Endothelial cell of umbilical vein (primary cell): ENCODE data around the gene FTO. TPM values are rescaled to one million over a fixed set of nuclear protein-coding genes. Genes with fewer than 3 reads are reported as not detected.
A peak's percentile ranks its signal among the peaks of the same experiment; 100 is the strongest.

ENCODE experiments used
- BruUV-seq: library from RNA; stranded (reverse); fragments of 400-500 nt; replicated peaks from 2 replicates; lab custom pipeline; 2021; lab: Mats Ljungman, UMichigan
- CTCF ChIA-PET: fragments of 300-600, 350-600 bp; sonication (Branson Sonifier 250); formaldehyde crosslinking; loops from one replicate; lab custom pipeline; 2021; ENCODE audit warnings: antibody characterized with exemption, inconsistent platforms; lab: Charles Lee
- POLR2A ChIA-PET: fragments of 300-600, 350-600 bp; sonication (Branson Sonifier 250); formaldehyde crosslinking; loops from one replicate; lab custom pipeline; 2021; ENCODE audit warnings: antibody characterized with exemption, inconsistent platforms; lab: Charles Lee
- DNase-seq: peaks from one replicate; pipeline ENCODE4 v3.0.0-alpha.2; 2011; ENCODE audit warnings: low read depth, low spot score
- FAIRE-seq: peaks from 2 replicates; lab custom pipeline; 2011; peaks lifted over from hg19 to GRCh38; lab: Jason Lieb, UNC
- H2AFZ ChIP-seq: 2 replicates; pipeline ENCODE4 v1.6.0; 2012; ENCODE audit warnings: low read depth, low read length, control low read depth, inconsistent platforms
- H3K27ac ChIP-seq: 2 replicates; pipeline ENCODE4 v1.5.1; 2011; ENCODE audit warnings: low read depth, mild to moderate bottlenecking, control low read depth, low read length, moderate library complexity; ENCODE audit not compliant: insufficient read depth
- H3K27me3 ChIP-seq, 2 experiments: 2 replicates each; pipeline versions ENCODE4 v1.6.0 to v1.6.1; 2011; ENCODE audit warnings: low read length in 2 of 2, mixed read lengths in 1 of 2; ENCODE audit not compliant: control insufficient read depth in 2 of 2, insufficient read depth in 2 of 2
- H3K36me3 ChIP-seq, 2 experiments: 2 replicates in 1 of 2; 3 replicates in 1 of 2; pipeline ENCODE4 v1.5.1; 2011; ENCODE audit warnings: low read length in 2 of 2, mild to moderate bottlenecking in 1 of 2, moderate library complexity in 1 of 2; ENCODE audit not compliant: control insufficient read depth in 2 of 2, insufficient read depth in 2 of 2; ENCODE audit errors: extremely low read depth in 1 of 2
- H3K4me1 ChIP-seq: 3 replicates; pipeline ENCODE4 v1.5.1; 2011; ENCODE audit warnings: mild to moderate bottlenecking, low read length; ENCODE audit not compliant: control insufficient read depth, insufficient read depth; ENCODE audit errors: extremely low read depth
- H3K4me2 ChIP-seq: 2 replicates; pipeline ENCODE4 v1.6.1; 2011; ENCODE audit warnings: low read length, control low read depth, mixed read lengths; ENCODE audit not compliant: insufficient read depth
- H3K4me3 ChIP-seq, 3 experiments: fragments of 200-600 bp in 1 of 3; sonication (generic), shearing (Covaris generic) in 1 of 3; replicated peaks in 1 of 3; 2 replicates each; pipeline ENCODE4 v1.5.1; 2011 to 2016; ENCODE audit warnings: control low read depth in 3 of 3, low read length in 3 of 3, mild to moderate bottlenecking in 2 of 3, inconsistent platforms in 1 of 3, low read depth in 1 of 3, moderate library complexity in 1 of 3; ENCODE audit not compliant: insufficient read depth in 1 of 3
- H3K79me2 ChIP-seq: 2 replicates; pipeline ENCODE4 v1.6.0; 2012; ENCODE audit warnings: low read length, inconsistent platforms; ENCODE audit not compliant: control insufficient read depth, insufficient read depth
- H3K9ac ChIP-seq: replicated peaks from 2 replicates; pipeline ENCODE3; 2011; ENCODE audit warnings: low read length, control low read depth; ENCODE audit not compliant: insufficient read depth; ENCODE audit errors: extremely low read depth
- H3K9me1 ChIP-seq: replicated peaks from 3 replicates; pipeline ENCODE4 v1.6.0; 2011; ENCODE audit warnings: mild to moderate bottlenecking, low read length; ENCODE audit not compliant: control insufficient read depth, insufficient read depth; ENCODE audit errors: extremely low read depth
- H3K9me3 ChIP-seq: replicated peaks from 2 replicates; pipeline ENCODE4 v1.5.1; 2012; ENCODE audit warnings: low read length, inconsistent platforms; ENCODE audit not compliant: control insufficient read depth, insufficient read depth
- H4K20me1 ChIP-seq: replicated peaks from 2 replicates; pipeline ENCODE3; 2011; ENCODE audit warnings: mild to moderate bottlenecking, low read length; ENCODE audit not compliant: control insufficient read depth, insufficient read depth; ENCODE audit errors: extremely low read depth
- CTCF ChIP-seq, 2 donors: IDR thresholded peaks; 1 replicate in 1 of 2; 2 replicates in 1 of 2; pipeline ENCODE4 v1.5.1; 2011; ENCODE audit warnings: low read length in 2 of 2, mild to moderate bottlenecking in 2 of 2, moderate library complexity in 2 of 2, control low read depth in 1 of 2, inconsistent platforms in 1 of 2, low read depth in 1 of 2; ENCODE audit not compliant: insufficient read depth in 1 of 2; ENCODE audit errors: extremely low read depth in 1 of 2
- GATA2 ChIP-seq: IDR thresholded peaks from 2 replicates; pipeline ENCODE4 v1.7.0; 2011; ENCODE audit warnings: low read depth, mild to moderate bottlenecking, moderate library complexity, mixed read lengths, low read length; ENCODE audit not compliant: insufficient read length, insufficient read depth
- MAX ChIP-seq: IDR thresholded peaks from 2 replicates; pipeline ENCODE4 v1.6.1; 2011; ENCODE audit not compliant: insufficient read depth, insufficient read length
- MYC ChIP-seq: IDR thresholded peaks from one replicate; pipeline ENCODE4 v1.6.1; 2011; ENCODE audit warnings: mild to moderate bottlenecking, low read depth, low read length
- POLR2AphosphoS5 ChIP-seq: IDR thresholded peaks from 2 replicates; pipeline ENCODE4 v1.6.1; 2012; ENCODE audit warnings: low read depth, mild to moderate bottlenecking, control low read depth, low read length, moderate library complexity; ENCODE audit not compliant: insufficient read depth
- dilution Hi-C: fragments of 300-500 bp; cut with MboI; formaldehyde crosslinking; loops from one replicate; pipeline ENCODE4 v1.15.0; 2019; ENCODE audit warnings: low sequenced_read_pairs; ENCODE audit not compliant: extremely low pct_ligation_motif_present
- intact Hi-C: fragments of 100-400 bp; cut with micrococcal nuclease; formaldehyde crosslinking; loops from one replicate; pipeline ENCODE4 v1.10.0; 2022
- polyA plus RNA-seq, 4 experiments: library from polyadenylated mRNA; depleted of rRNA in 3 of 4; stranded (reverse) in 3 of 4; unstranded in 1 of 4; fragments of >200 nt; gene quantifications; 2 replicates each; pipeline versions ENCODE4 v1.2.1 to v1.2.3, GENCODE V29; 2011 to 2012; ENCODE audit warnings: missing spikeins in 1 of 4
- total RNA-seq: library from RNA; stranded (reverse); gene quantifications from 2 replicates; pipeline ENCODE4 v1.2.3, GENCODE V29; 2021

The FTO gene
- total and polyA plus RNA-seq, 2 donors (not counting 3 experiments of a cell fraction or from before 2014, with no cell fraction given), result 48.6 to 87.1 TPM

- Histone ChIP-seq H3K4me3 (no peak overlapping the region), H2AFZ (no peak overlapping the region)
These were observed 118.1 kb downstream of the FTO start for GRCh38 chr16:53821957-53822625.

More at GRCh38 chr16:53821957-53822625, 118.1 kb downstream of the FTO start:
- ChIA-PET CTCF (interaction anchor here (0.8 to 2.2 kb wide), 4 partner anchors 10 to 272 kb away, joined by 3 to 5 read pairs (median 4); no protein-coding TSS in a partner anchor), POLR2A (interaction anchor here (0.6 to 1.1 kb wide), 2 partner anchors 9 to 110 kb away, joined by 3 read pairs; no protein-coding TSS in a partner anchor)
- TF ChIP-seq MYC (no peak), GATA2 (no peak), CTCF (IDR thresholded peaks at IDR 0.05; ENCODE audit: extremely low read depth in 1 of 2, insufficient read depth in 1 of 2, low read depth in 1 of 2, low read length in 2 of 2) (peak in 1 of 2 donors; percentile 8), POLR2AphosphoS5 (no peak), MAX (no peak)
- dilution Hi-C loops (no loop called here), intact Hi-C loops (no loop called here)
- H3K9me3 ChIP-seq, result no peaks in the 10 kb centered on the region
- H4K20me1 ChIP-seq, result no peaks in the 10 kb centered on the region
- peaks cover 0 to 2% of the 10 kb centered on the region in 2 experiments for H3K36me3 ChIP-seq
- H3K4me2 ChIP-seq, result no peak overlapping the region
- H3K79me2 ChIP-seq, result no peaks in the 10 kb centered on the region
- H3K27ac ChIP-seq, result no peak overlapping the region
- H3K4me1 ChIP-seq, result peaks cover 5% of the 10 kb centered on the region
- peak; percentile 37 for FAIRE-seq
- H3K27me3 ChIP-seq, result no peaks in the 10 kb centered on the region
- H3K9me1 ChIP-seq, result no peaks in the 10 kb centered on the region
- no peak overlapping the region for H3K9ac ChIP-seq
- no TSS peak for BruUV-seq
- no peak for DNase-seq
